Colon (tissue), 2 donors: ENCODE data around the gene SLC39A11.

Experiments used
- FAIRE-seq: peaks from 2 replicates; lab custom pipeline; 2012; peaks lifted over from hg19 to GRCh38; lab: Jason Lieb, UNC
- donor health status: control.
- donor health status: control.

Gene SLC39A11

GRCh38 chr17:72976971-72977770 is 115.3 kb downstream of the SLC39A11 start:
- FAIRE-seq = no peak

- FAIRE-seq = no peak
Observed at GRCh38 chr17:72975509-72975908, 117.0 kb downstream of the SLC39A11 start.

- FAIRE-seq = no peak
Observed at GRCh38 chr17:72974605-72975232, 117.8 kb downstream of the SLC39A11 start.

- FAIRE-seq = no peak
Observed at GRCh38 chr17:72972263-72972951, 120.1 kb downstream of the SLC39A11 start.

GRCh38 chr17:72971226-72971880 is 121.1 kb downstream of the SLC39A11 start:
- FAIRE-seq = no peak

GRCh38 chr17:72970797-72971196 is 121.7 kb downstream of the SLC39A11 start:
- FAIRE-seq = no peak

- no peak for FAIRE-seq
Observed at GRCh38 chr17:72970246-72970645, 122.2 kb downstream of the SLC39A11 start.

GRCh38 chr17:72969293-72969906 is 123.1 kb downstream of the SLC39A11 start:
- FAIRE-seq = no peak

GRCh38 chr17:72968798-72969197 is 123.7 kb downstream of the SLC39A11 start:
- FAIRE-seq = no peak

GRCh38 chr17:72967977-72968585 is 124.4 kb downstream of the SLC39A11 start:
- FAIRE-seq = no peak

- no peak for FAIRE-seq
Observed at GRCh38 chr17:72967277-72967970, 125.1 kb downstream of the SLC39A11 start.

GRCh38 chr17:72962106-72962505 is 130.4 kb downstream of the SLC39A11 start:
- no peak for FAIRE-seq

- FAIRE-seq = no peak
Observed at GRCh38 chr17:72955391-72956140, 136.9 kb downstream of the SLC39A11 start.

GRCh38 chr17:72954579-72954978 is 137.9 kb downstream of the SLC39A11 start:
- FAIRE-seq = no peak

GRCh38 chr17:72953621-72954020 is 138.9 kb downstream of the SLC39A11 start:
- no peak for FAIRE-seq

- FAIRE-seq = no peak
Observed at GRCh38 chr17:72952641-72953315, 139.7 kb downstream of the SLC39A11 start.

GRCh38 chr17:72952220-72952619 is 140.3 kb downstream of the SLC39A11 start:
- FAIRE-seq = no peak

- FAIRE-seq = no peak
Observed at GRCh38 chr17:72950242-72950931, 142.1 kb downstream of the SLC39A11 start.

GRCh38 chr17:72948115-72948514 is 144.4 kb downstream of the SLC39A11 start:
- no peak for FAIRE-seq
